ENCODE results near the gene CEP85. TPM values are rescaled to one million over a fixed set of nuclear protein-coding genes. Genes with fewer than 3 reads are reported as not detected.
A peak's percentile ranks its signal among the peaks of the same experiment; 100 is the strongest.

The CEP85 gene
- total RNA-seq, 1 donor from 2014 or later = 16.5 TPM

GRCh38 chr1:26237230-26237966, 3.4 kb downstream of the CEP85 start:
- peaks cover 50% of the 10 kb centered on the region for H3K4me1 Mint-ChIP-seq (ENCODE audit: unreplicated experiment)
- H3K36me3 Mint-ChIP-seq (ENCODE audit: unreplicated experiment) = peaks cover 2% of the 10 kb centered on the region
- H3K27me3 Mint-ChIP-seq (ENCODE audit: unreplicated experiment) = no peaks in the 10 kb centered on the region
- H3K27ac Mint-ChIP-seq (ENCODE audit: unreplicated experiment) = peak overlapping the region; percentile 78
- DNase-seq (ENCODE audit: extremely low spot score, unreplicated experiment) = no peak
- no peaks in the 10 kb centered on the region for H3K9me3 Mint-ChIP-seq (ENCODE audit: unreplicated experiment)
- H3K4me3 Mint-ChIP-seq (ENCODE audit: unreplicated experiment) = peak overlapping the region; percentile 12
- TF ChIP-seq CTCF (IDR thresholded peaks at IDR 0.05) = no peak

- peak overlapping the region; percentile 19 for H3K4me3 Mint-ChIP-seq (ENCODE audit: unreplicated experiment)
- H3K9me3 Mint-ChIP-seq (ENCODE audit: unreplicated experiment) = no peaks in the 10 kb centered on the region
- TF ChIP-seq CTCF (IDR thresholded peaks at IDR 0.05) = no peak
- H3K4me1 Mint-ChIP-seq (ENCODE audit: unreplicated experiment) = peaks cover 46% of the 10 kb centered on the region
- peaks cover 11% of the 10 kb centered on the region for H3K36me3 Mint-ChIP-seq (ENCODE audit: unreplicated experiment)
- DNase-seq (ENCODE audit: extremely low spot score, unreplicated experiment) = no peak
- peak overlapping the region; percentile 79 for H3K27ac Mint-ChIP-seq (ENCODE audit: unreplicated experiment)
- H3K27me3 Mint-ChIP-seq (ENCODE audit: unreplicated experiment) = no peaks in the 10 kb centered on the region
These were observed 5.9 kb downstream of the CEP85 start for GRCh38 chr1:26239936-26240335.

GRCh38 chr1:26252718-26253117, 18.7 kb downstream of the CEP85 start:
- Mint-ChIP-seq H3K27me3 (ENCODE audit: unreplicated experiment) (no peaks in the 10 kb centered on the region), H3K9me3 (ENCODE audit: unreplicated experiment) (no peaks in the 10 kb centered on the region), H3K27ac (ENCODE audit: unreplicated experiment) (no peak overlapping the region), H3K36me3 (ENCODE audit: unreplicated experiment) (peaks cover 29% of the 10 kb centered on the region), H3K4me3 (ENCODE audit: unreplicated experiment) (no peak overlapping the region), H3K4me1 (ENCODE audit: unreplicated experiment) (peaks cover 5% of the 10 kb centered on the region)
- no peak for TF ChIP-seq CTCF (IDR thresholded peaks at IDR 0.05)
- DNase-seq (ENCODE audit: extremely low spot score, unreplicated experiment) = no peak

GRCh38 chr1:26254404-26254803, 20.4 kb downstream of the CEP85 start:
- Mint-ChIP-seq H3K36me3 (ENCODE audit: unreplicated experiment) (peaks cover 35% of the 10 kb centered on the region), H3K27me3 (ENCODE audit: unreplicated experiment) (no peaks in the 10 kb centered on the region), H3K27ac (ENCODE audit: unreplicated experiment) (no peak overlapping the region), H3K4me3 (ENCODE audit: unreplicated experiment) (no peak overlapping the region), H3K4me1 (ENCODE audit: unreplicated experiment) (peaks cover 5% of the 10 kb centered on the region), H3K9me3 (ENCODE audit: unreplicated experiment) (no peaks in the 10 kb centered on the region)
- no peak for DNase-seq (ENCODE audit: extremely low spot score, unreplicated experiment)
- TF ChIP-seq CTCF (IDR thresholded peaks at IDR 0.05) = no peak

- TF ChIP-seq CTCF (IDR thresholded peaks at IDR 0.05) = no peak
- peaks cover 41% of the 10 kb centered on the region for H3K36me3 Mint-ChIP-seq (ENCODE audit: unreplicated experiment)
- H3K4me1 Mint-ChIP-seq (ENCODE audit: unreplicated experiment) = peaks cover 5% of the 10 kb centered on the region
- H3K9me3 Mint-ChIP-seq (ENCODE audit: unreplicated experiment) = no peaks in the 10 kb centered on the region
- H3K27me3 Mint-ChIP-seq (ENCODE audit: unreplicated experiment) = no peaks in the 10 kb centered on the region
- H3K4me3 Mint-ChIP-seq (ENCODE audit: unreplicated experiment) = no peak overlapping the region
- no peak overlapping the region for H3K27ac Mint-ChIP-seq (ENCODE audit: unreplicated experiment)
- DNase-seq (ENCODE audit: extremely low spot score, unreplicated experiment) = no peak
These were observed 23.2 kb downstream of the CEP85 start for GRCh38 chr1:26257222-26257621.

Data from osteocyte (in vitro differentiated cells).